ENCODE results near the gene COL17A1. TPM values are rescaled to one million over a fixed set of nuclear protein-coding genes. Genes with fewer than 3 reads are reported as not detected.

COL17A1 gene
- total RNA-seq, 1 donor from 2014 or later: 1.7 TPM

DNA sequence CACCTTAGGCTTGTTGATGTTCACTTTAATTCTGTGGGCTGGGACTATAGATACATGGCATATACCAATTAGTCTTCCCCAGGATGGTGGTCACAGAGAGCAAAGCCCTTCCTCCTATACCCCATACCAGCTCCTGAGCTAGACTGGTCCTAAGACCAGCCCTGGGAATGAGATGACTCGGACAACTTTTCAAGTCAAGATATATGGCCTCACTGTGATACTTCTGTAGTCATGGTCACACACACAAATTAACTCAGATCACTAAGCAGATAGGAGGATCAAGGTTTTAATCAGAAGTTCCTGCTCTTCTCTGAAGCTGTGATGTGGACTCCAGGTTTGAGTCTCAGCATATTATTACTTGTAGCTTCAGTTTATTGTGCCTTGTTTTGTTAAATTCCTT lies 65.7 kb downstream of the COL17A1 start:
- DNase-seq (ENCODE audit: low read depth): no peak
- no peak overlapping the region for H3K4me3 ChIP-seq (ENCODE audit: low read depth, low read length)
- TF ChIP-seq, protein P1, sequence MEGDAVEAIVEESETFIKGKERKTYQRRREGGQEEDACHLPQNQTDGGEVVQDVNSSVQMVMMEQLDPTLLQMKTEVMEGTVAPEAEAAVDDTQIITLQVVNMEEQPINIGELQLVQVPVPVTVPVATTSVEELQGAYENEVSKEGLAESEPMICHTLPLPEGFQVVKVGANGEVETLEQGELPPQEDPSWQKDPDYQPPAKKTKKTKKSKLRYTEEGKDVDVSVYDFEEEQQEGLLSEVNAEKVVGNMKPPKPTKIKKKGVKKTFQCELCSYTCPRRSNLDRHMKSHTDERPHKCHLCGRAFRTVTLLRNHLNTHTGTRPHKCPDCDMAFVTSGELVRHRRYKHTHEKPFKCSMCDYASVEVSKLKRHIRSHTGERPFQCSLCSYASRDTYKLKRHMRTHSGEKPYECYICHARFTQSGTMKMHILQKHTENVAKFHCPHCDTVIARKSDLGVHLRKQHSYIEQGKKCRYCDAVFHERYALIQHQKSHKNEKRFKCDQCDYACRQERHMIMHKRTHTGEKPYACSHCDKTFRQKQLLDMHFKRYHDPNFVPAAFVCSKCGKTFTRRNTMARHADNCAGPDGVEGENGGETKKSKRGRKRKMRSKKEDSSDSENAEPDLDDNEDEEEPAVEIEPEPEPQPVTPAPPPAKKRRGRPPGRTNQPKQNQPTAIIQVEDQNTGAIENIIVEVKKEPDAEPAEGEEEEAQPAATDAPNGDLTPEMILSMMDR (conservative IDR thresholded peaks at IDR 0.05; ENCODE audit: low read depth, low read length): no peak

DNA sequence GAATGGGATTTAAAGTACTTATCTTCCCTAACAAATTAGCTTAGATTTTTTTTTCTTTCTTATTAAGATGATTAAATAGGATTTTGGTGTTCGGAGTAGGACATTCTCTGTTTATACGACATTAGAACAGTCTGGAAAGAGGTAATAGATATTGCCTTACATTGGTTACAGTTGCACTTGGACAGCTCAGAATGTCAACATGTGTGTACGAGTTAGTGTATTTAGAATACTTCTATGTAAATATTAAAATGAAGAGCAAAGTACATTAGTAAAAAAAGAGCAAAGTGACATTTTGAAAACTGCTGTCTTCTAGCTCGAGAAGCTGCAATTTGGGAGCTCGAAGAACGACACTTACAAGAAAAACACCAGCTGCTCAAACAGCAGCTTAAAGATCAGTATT lies 67.2 kb downstream of the COL17A1 start:
- TF ChIP-seq, protein P1 (conservative IDR thresholded peaks at IDR 0.05; ENCODE audit: low read depth, low read length): no peak
- no peak overlapping the region for H3K4me3 ChIP-seq (ENCODE audit: low read depth, low read length)
- DNase-seq (ENCODE audit: low read depth): no peak

DNA sequence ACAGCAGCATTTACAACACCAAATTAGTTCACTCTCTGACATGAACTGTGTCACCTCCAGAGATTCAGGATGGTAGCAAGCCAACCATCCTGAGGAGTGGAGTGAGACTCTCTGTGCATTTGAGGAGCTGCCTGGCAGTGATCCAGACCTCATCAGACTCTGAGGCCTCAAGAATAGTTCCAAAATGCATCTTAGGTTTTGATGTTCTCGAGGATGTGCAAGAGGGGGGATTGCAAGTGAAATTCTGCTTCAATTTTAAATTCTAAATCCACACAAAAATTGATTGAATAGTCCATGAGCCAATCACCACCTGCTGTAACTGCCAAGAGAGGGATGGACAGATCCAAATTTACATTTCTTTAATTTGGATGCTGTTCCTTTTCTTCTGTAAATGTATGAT lies 69.0 kb downstream of the COL17A1 start:
- no peak overlapping the region for H3K4me3 ChIP-seq (ENCODE audit: low read depth, low read length)
- no peak for DNase-seq (ENCODE audit: low read depth)
- TF ChIP-seq, protein P1 (conservative IDR thresholded peaks at IDR 0.05; ENCODE audit: low read depth, low read length): no peak

DNA sequence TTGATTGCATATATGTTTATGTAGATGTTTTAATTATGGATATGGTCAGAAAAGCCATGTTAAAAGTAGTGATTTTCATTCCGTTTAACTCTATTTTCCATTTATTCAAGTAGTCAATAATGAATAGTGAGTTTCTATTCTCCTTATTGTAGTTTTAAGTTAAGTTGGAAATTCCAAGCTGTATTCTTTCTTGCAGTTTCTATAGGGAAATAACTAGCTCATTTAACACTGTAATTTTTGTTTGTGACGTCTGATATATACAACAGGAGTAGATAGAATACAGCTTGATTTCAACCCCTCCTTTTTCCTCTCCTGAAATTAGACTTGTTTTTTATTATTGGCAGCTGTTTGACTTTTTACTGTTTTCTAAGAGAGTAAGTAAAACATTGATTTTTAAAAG lies 71.5 kb downstream of the COL17A1 start:
- TF ChIP-seq, protein P1 (conservative IDR thresholded peaks at IDR 0.05; ENCODE audit: low read depth, low read length): no peak
- no peak overlapping the region for H3K4me3 ChIP-seq (ENCODE audit: low read depth, low read length)
- DNase-seq (ENCODE audit: low read depth): no peak

DNA sequence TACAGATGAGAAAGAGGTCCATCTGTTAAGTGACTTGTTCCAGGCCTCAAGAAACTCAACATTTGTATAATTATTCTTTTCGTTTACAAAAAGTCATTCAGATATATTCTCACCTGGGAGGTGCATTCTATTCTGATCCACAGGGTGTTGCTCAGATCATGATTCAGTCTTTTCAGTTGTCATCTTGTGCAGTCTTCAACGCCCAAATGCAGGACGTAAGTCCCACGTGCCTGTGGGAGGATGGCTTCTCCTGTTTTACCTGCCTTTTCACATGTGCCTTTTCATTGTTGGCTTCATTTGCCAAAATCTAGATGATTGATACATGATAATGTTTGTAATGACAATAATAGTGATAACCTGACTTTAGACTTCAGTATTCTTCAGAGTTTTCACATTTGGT lies 72.2 kb downstream of the COL17A1 start:
- no peak overlapping the region for H3K4me3 ChIP-seq (ENCODE audit: low read depth, low read length)
- DNase-seq (ENCODE audit: low read depth): no peak
- TF ChIP-seq, protein P1 (conservative IDR thresholded peaks at IDR 0.05; ENCODE audit: low read depth, low read length): no peak

DNA sequence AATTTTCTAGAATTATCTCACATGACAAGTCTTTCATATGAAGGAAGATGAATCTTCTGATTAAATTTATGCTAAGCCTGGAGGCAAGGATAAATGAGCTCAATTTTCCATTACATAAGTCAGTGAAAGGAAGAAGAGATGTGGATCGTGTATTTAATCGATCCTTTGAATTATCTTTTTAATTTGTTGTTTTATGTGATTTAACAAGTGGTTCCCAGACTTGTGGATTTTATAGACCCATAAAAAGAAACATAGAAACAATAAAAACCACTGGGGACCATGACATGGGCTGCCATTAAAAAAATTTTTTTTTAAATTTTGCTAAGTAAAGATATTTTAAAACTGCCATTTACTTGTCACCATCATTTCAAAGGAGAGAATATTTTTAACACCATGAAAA lies 73.8 kb downstream of the COL17A1 start:
- no peak for DNase-seq (ENCODE audit: low read depth)
- H3K4me3 ChIP-seq (ENCODE audit: low read depth, low read length): no peak overlapping the region
- TF ChIP-seq, protein P1 (conservative IDR thresholded peaks at IDR 0.05; ENCODE audit: low read depth, low read length): no peak

DNA sequence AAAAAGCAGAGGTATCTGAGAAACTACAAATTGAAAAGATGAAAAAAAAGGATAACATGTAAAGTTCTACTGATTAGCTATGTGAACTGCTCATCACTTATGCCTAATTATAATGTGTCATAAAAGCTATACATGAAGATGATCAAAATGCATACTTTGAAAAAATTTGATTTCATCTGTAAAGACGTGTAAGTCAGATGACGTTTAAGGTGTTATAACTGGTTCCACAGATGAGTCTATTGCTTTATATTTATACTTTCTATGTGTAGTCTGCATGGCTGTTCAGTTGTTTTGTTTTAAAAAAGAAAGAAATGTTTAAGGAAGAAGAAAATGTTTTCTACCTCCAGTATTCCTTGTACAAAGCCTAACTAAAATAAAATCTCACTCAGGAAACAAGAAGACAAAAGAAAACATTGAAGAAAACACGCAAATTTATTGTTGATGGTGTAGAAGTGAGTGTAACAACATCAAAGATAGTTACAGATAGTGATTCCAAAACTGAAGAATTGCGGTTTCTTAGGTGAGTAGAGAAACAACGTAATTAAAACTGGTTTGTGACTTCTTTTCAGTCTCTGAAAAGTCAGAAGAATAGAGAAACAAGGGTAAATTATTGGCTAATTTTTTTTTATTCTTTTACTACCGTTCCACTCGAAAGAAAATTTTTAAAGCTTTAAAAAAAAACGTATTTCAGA lies 80.4 kb downstream of the COL17A1 start:
- no peak for DNase-seq (ENCODE audit: low read depth)
- no peak overlapping the region for H3K4me3 ChIP-seq (ENCODE audit: low read depth, low read length)
- TF ChIP-seq, protein P1 (conservative IDR thresholded peaks at IDR 0.05; ENCODE audit: low read depth, low read length): no peak
